Stimulated activated CD8-positive, alpha-beta memory T cell treated with anti-CD3 and anti-CD28 coated beads, Interleukin-15, amount 100 ng/mL, for 4 hours (primary cell): ENCODE measurements around the gene BST2.
"Not testable (repeated sequence)": the region's sequence is repeated elsewhere in the genome, so short reads cannot be mapped to it uniquely, and the experiment has no call there.

Source experiments
- DNase-seq, 2 donors: peaks; one replicate each; pipeline ENCODE4 v3.0.0-alpha.2; 2020; ENCODE audit warnings: low read depth in 2 of 2

BST2 gene

DNA sequence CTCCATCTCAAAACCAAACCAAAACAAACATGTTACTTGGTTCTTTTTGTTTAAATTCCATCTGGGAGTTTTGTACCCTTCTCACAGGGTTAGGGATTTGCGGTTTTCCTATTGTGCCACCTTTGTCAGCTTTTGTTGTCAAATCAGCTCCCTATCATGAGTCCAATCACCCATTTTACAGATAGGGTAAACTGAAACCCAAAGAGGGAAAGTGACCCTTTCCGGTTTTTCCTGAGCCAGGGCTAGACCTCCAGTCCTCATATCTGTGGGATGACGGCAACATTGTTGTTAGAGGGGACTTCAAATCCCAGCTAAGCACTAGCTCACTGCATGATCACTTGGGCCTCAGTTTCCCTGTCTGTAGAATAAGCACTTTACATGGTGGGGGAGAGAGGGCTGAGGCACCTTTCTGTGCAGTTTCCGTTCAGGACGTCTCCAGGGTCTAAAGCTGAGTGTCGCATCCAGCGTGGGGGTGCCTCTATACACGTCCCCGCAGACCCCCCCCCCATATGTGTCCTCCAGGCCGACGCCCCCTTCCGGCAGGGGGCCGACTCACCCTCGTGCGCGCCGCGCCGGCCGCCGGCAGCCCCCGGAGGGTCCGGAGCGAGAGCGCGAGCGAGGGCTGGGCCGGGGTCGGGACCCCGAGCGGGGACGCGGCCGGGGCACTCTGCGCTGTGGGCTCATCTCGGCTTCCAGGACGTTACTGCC, 15.3 kb downstream of the BST2 start:
- DNase-seq, result no peak

DNA sequence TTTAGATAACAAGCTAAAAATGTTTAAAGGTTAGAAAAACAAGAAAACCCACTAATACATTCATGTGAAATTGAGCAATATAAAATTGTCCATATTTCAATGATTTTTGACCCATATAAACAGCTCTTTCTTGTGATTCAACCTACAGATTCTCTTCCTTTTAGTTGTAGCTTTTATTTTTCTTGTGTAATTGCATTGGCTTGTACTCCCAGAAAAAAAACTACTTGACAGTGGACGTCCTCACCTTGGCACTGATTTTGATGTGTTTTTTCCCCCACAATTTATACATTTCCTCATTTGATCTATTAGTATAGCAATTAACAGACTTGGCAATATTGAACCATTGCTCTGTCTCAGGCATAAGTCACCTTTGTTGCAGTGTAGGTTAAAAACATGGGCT, 16.1 kb downstream of the BST2 start:
- no peak for DNase-seq

DNA sequence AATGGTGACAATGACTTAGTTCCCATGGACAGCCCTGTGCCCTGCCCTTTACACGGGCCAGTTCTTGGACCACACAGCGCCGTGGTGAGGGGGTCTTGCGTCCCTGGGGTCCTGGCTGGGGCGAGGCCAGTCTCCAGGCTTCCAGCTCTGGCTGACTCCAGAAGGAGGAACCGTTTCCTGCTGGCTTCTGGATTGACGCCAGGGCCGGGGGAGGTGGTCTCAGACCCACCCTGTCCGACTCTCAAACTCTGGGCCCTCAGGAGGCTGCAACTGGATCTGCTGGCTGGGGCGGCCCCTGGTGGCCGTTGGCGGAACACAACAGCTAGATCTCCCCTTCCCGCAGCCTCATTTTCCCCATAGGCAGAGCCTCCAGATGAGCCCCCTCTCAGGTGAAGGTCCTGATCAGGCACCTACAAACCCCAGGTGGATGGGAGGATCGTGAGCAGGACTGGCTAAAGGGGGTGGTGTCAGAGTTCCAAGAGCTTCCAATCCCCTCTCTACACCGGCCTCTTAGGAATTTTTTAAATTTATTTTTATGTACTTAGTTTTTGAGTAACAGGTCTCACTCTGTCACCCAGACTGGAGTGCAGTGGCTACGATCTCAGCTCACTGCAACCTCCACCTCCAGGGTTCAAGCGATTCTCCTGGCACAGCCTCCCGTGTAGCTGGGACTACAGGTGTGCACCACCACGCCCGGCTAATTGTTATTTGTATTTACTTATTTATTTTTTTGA, 19.4 kb downstream of the BST2 start:
- no peak for DNase-seq

DNA sequence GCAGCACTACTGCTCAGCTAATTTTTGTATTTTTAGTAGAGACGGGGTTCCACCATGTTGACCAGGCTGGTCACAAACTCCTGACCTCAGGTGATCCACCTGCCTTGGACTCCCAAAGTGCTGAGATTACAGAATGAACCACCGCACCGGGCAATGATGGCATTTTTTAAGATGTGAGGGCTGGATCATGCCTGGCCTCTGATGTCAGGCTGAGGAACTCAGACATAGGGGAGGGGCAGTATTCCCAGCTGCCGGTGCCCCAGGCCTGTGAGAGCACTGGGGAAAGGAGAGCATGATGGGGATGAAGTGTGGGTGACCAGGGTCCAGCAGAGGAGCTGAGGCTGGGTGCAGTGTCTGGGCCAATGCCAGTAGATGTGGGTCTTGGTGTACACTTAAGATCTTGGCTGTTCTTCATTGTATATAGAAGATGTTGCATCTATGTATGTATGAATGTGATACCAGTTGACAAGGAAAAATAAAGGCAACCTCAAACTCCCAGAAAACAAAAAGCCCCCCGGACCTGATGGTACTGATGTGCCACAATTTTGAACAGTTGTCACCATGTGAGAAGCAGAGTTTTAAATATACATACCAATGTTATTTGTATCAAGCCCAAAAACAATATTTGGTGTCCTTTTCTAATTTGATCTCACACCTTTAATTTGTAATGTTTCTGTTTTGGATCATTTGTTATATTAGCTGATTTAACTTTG, 24.8 kb downstream of the BST2 start:
- no peak for DNase-seq

DNA sequence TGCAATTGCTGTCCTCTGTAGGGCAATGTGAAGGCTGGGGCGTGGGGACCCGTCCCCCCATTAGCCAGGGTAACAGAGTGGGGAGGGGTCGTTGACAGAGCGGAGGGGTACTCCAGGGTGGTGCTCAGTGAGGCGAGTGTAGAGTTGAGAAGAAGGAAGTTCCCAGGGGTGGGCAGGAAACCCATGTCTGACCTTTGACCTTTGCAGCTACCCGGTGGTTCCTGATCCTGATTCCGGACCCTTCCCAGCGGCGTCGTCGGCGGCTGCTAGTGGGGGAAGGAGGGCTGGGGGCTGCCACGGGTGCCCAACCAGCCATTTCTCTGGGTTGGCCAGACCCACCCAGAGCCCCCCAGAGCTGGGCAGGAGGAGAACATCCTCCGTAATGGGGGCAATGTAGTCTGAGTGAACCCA, 26.2 kb downstream of the BST2 start:
- no peak for DNase-seq

- DNase-seq, result no peak
Observed at GRCh38 chr19:17378271-17378670, 27.2 kb downstream of the BST2 start.

- no peak for DNase-seq
Observed at GRCh38 chr19:17376935-17377600, 28.4 kb downstream of the BST2 start, which contains the start of gene PLVAP. Gene PLVAP (minus strand): TSS chr19:17377342. CDS start chr19:17377288, 54 bp downstream.

- DNase-seq, result no peak
Observed at GRCh38 chr19:17370026-17370587, 35.3 kb downstream of the BST2 start.

GRCh38 chr19:17365361-17365760, 40.1 kb downstream of the BST2 start:
- DNase-seq, result no peak

- DNase-seq, result not testable (repeated sequence)
Observed at GRCh38 chr19:17363852-17364605, 41.4 kb downstream of the BST2 start.

GRCh38 chr19:17359905-17360800, 45.3 kb downstream of the BST2 start:
- DNase-seq, result no peak

DNA sequence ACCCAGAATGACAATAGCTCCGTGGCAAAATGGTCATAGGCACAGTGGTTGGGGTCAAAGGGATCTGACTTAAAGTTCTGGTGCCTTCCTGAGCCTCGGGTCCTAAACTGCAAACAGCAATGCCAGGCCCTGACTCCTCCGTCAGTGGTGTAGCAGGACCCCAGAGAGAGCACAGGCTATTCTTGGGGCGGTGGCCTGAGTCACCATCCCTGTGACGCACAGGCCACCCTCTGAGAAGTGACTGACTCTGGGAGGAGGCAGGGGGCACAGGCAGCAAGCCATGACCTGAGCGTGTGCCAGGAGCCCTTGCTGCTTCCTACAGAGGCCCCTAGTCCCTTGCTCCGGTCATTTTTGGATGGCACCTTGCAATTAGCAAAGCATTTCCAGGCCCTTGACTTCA, 47.0 kb downstream of the BST2 start:
- no peak for DNase-seq

DNA sequence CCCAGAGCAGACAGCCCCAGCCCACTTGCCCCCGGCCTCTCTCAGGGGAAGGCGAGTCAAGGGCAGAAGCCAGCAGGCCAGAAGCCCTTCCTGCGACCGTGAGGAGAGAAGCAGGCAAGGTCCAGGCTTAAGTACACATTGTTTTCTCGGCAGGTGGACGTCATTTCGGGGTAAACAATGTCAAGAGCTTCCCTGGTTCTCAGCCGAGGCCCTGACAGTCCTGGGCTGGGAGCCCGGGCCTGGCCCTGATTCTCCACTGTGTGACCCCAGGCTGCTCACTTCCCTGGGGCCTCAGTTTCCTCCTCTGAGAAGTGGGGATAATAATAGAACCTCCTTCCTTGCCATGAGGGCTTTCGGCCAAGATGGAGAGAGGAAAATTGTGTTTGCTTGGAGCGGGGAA, 47.7 kb downstream of the BST2 start:
- DNase-seq, result no peak

DNA sequence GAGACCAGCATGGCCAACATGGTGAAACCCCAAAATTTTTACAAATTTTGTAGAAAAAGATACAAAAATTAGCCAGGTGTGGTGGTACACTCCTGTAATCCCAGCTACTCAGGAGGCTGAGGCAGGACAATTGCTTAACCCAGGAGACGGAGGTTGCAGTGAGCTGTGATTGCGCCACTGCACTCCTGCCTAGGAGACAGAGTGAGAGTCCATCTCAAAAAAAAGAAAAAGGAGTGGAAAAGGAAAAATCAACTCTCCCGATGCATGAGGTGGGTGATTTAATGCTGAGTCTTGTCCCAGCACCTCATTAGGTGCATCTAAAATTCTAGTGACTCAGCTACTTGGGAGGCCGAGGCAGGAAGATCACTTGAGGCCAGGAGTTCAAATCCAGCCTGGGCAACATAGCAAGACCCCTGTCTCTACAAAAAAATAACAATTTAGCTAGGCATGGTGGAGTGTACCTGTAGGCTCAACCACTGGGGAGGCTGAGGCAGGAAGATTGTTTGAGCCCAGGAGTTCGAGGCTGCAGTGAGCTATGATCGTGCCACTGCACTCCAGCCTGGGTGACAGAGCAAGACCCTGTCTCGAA, 48.3 kb downstream of the BST2 start:
- no peak for DNase-seq

DNA sequence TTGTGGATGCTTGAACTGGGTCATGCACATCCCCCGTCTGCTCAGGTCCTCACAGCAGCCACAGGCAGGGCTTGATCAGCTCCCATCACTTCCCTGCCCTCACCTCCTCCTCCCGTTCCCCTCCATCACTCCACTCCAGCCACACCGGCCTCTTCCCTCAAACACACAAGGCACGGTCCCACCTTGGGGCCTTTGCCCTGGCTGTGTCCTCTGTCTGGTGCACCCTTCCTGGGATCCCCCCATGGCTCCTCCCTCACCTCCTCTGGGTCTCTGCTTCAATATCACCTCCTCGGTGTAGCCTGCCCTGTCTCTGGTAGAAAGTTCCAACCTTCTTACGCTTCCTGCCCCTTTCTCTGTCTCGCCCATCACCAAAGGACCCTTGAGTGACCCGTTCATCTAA, 52.0 kb downstream of the BST2 start:
- DNase-seq, result no peak
